Activated CD4-positive, alpha-beta T cell treated with anti-CD3 and anti-CD28 coated beads, Interleukin-2, amount 10 ng/mL, durations not matched to agents 7 days and 5 days (primary cell): ENCODE measurements around the gene HECW1. TPM values are rescaled to one million over a fixed set of nuclear protein-coding genes. Genes with fewer than 3 reads are reported as not detected.

Experiments used
- CTCF ChIA-PET: fragments of 350-600 bp; sonication (Branson Sonifier 250); formaldehyde crosslinking; loops from one replicate; lab custom pipeline; 2021; ENCODE audit warnings: antibody characterized with exemption; lab: Charles Lee
- POLR2A ChIA-PET: fragments of 350-600 bp; sonication (Branson Sonifier 250); formaldehyde crosslinking; loops from one replicate; lab custom pipeline; 2021; ENCODE audit warnings: antibody characterized with exemption; lab: Charles Lee
- DNase-seq: peaks from one replicate; pipeline ENCODE4 v3.0.0-alpha.2; 2020
- H3K27ac Mint-ChIP-seq: one replicate; pipeline ENCODE4 v1.8.0; 2021; ENCODE audit warnings: mild to moderate bottlenecking, moderate library complexity, mixed read lengths
- H3K27me3 Mint-ChIP-seq: one replicate; pipeline ENCODE4 v1.8.0; 2021; ENCODE audit warnings: mixed read lengths
- H3K36me3 Mint-ChIP-seq: one replicate; pipeline ENCODE4 v1.8.0; 2021; ENCODE audit warnings: low read depth, mixed read lengths
- H3K4me1 Mint-ChIP-seq: one replicate; pipeline ENCODE4 v1.8.0; 2021; ENCODE audit warnings: mixed read lengths
- H3K4me3 Mint-ChIP-seq: one replicate; pipeline ENCODE4 v1.8.0; 2021; ENCODE audit warnings: mild to moderate bottlenecking, moderate library complexity, mixed read lengths
- H3K9me3 Mint-ChIP-seq: one replicate; pipeline ENCODE4 v1.8.0; 2021; ENCODE audit warnings: mixed read lengths
- total RNA-seq, 2 experiments: library from RNA; stranded (reverse); gene quantifications; one replicate each; pipeline ENCODE4 v1.2.3, GENCODE V29; 2021

The HECW1 gene
- total RNA-seq, 2 experiments from 2014 or later = not detected

- Mint-ChIP-seq H3K27me3 (peaks cover 6% of the 10 kb centered on the region), H3K9me3 (no peaks in the 10 kb centered on the region)
Measured at GRCh38 chr7:43538404-43538771, 425.9 kb downstream of the HECW1 start.

GRCh38 chr7:43540471-43540870, 428.0 kb downstream of the HECW1 start:
- no peaks in the 10 kb centered on the region for H3K4me1 Mint-ChIP-seq
- no peak for DNase-seq
- no peak overlapping the region for H3K4me3 Mint-ChIP-seq
- no peaks in the 10 kb centered on the region for H3K36me3 Mint-ChIP-seq
- H3K27ac Mint-ChIP-seq = no peak overlapping the region
- ChIA-PET CTCF (no interaction called here), POLR2A (no interaction called here)
- no peaks in the 10 kb centered on the region for H3K9me3 Mint-ChIP-seq
- peaks cover 14% of the 10 kb centered on the region for H3K27me3 Mint-ChIP-seq

More at GRCh38 chr7:43538404-43538771, 425.9 kb downstream of the HECW1 start:
- Mint-ChIP-seq H3K4me3 (no peak overlapping the region), H3K27ac (no peak overlapping the region), H3K36me3 (no peaks in the 10 kb centered on the region), H3K4me1 (no peaks in the 10 kb centered on the region)
- POLR2A ChIA-PET = no interaction called here
- CTCF ChIA-PET = interaction anchor here (1.6 kb wide), 1 partner anchor 19 kb away, joined by 5 read pairs; no protein-coding TSS in a partner anchor
- no peak for DNase-seq

- POLR2A ChIA-PET = no interaction called here
Measured at GRCh38 chr7:43542716-43543115, 430.3 kb downstream of the HECW1 start.

GRCh38 chr7:43546231-43546630, 433.8 kb downstream of the HECW1 start:
- DNase-seq = no peak
- Mint-ChIP-seq H3K4me3 (no peak overlapping the region), H3K27me3 (peaks cover 19% of the 10 kb centered on the region), H3K27ac (no peak overlapping the region), H3K9me3 (peaks cover 9% of the 10 kb centered on the region), H3K36me3 (no peaks in the 10 kb centered on the region), H3K4me1 (no peaks in the 10 kb centered on the region)
- ChIA-PET POLR2A (no interaction called here), CTCF (interaction anchor here (0.6 kb wide), 2 partner anchors 88 to 180 kb away, joined by 3 read pairs; no protein-coding TSS in a partner anchor)

More at GRCh38 chr7:43542716-43543115, 430.3 kb downstream of the HECW1 start:
- Mint-ChIP-seq H3K4me3 (no peak overlapping the region), H3K36me3 (no peaks in the 10 kb centered on the region), H3K9me3 (peaks cover 9% of the 10 kb centered on the region), H3K27me3 (peaks cover 22% of the 10 kb centered on the region), H3K4me1 (no peaks in the 10 kb centered on the region), H3K27ac (no peak overlapping the region)
- CTCF ChIA-PET = no interaction called here
- no peak for DNase-seq

- H3K4me3 Mint-ChIP-seq = no peak overlapping the region
- no peak for DNase-seq
- H3K9me3 Mint-ChIP-seq = peaks cover 9% of the 10 kb centered on the region
- POLR2A ChIA-PET = no interaction called here
- peaks cover 9% of the 10 kb centered on the region for H3K27me3 Mint-ChIP-seq
- H3K4me1 Mint-ChIP-seq = peaks cover 27% of the 10 kb centered on the region
- H3K36me3 Mint-ChIP-seq = no peaks in the 10 kb centered on the region
- CTCF ChIA-PET = interaction anchor here (0.6 kb wide), 1 partner anchor 195 kb away, joined by 3 read pairs; no protein-coding TSS in a partner anchor
- no peak overlapping the region for H3K27ac Mint-ChIP-seq
Measured at GRCh38 chr7:43550427-43550826, 438.0 kb downstream of the HECW1 start.

- Mint-ChIP-seq H3K4me1 (peaks cover 36% of the 10 kb centered on the region), H3K4me3 (no peak overlapping the region), H3K9me3 (no peaks in the 10 kb centered on the region), H3K27me3 (peaks cover 6% of the 10 kb centered on the region), H3K36me3 (no peaks in the 10 kb centered on the region), H3K27ac (no peak overlapping the region)
- no peak for DNase-seq
- CTCF ChIA-PET = interaction anchor here (0.8 to 1.1 kb wide), 3 partner anchors 31 to 298 kb away, joined by 3 read pairs; partner anchors contain the start of gene STK17A
- POLR2A ChIA-PET = no interaction called here
Measured at GRCh38 chr7:43552122-43552521, 439.7 kb downstream of the HECW1 start.

GRCh38 chr7:43553999-43554398, 441.6 kb downstream of the HECW1 start:
- Mint-ChIP-seq H3K4me3 (peak overlapping the region; percentile 31), H3K4me1 (peaks cover 39% of the 10 kb centered on the region), H3K27me3 (peaks cover 13% of the 10 kb centered on the region), H3K27ac (peak overlapping the region; percentile 72), H3K36me3 (no peaks in the 10 kb centered on the region), H3K9me3 (no peaks in the 10 kb centered on the region)
- peak; percentile 38 for DNase-seq
- POLR2A ChIA-PET = no interaction called here
- CTCF ChIA-PET = interaction anchor here (1.3 kb wide), 1 partner anchor 15 kb away, joined by 4 read pairs; no protein-coding TSS in a partner anchor

GRCh38 chr7:43554423-43554822, 442.0 kb downstream of the HECW1 start:
- H3K9me3 Mint-ChIP-seq = no peaks in the 10 kb centered on the region
- no peaks in the 10 kb centered on the region for H3K36me3 Mint-ChIP-seq
- H3K4me1 Mint-ChIP-seq = peaks cover 39% of the 10 kb centered on the region
- ChIA-PET POLR2A (no interaction called here), CTCF (interaction anchor here (1.3 to 2.3 kb wide), 2 partner anchors 14 to 15 kb away, joined by 4 to 7 read pairs; no protein-coding TSS in a partner anchor)
- peaks cover 13% of the 10 kb centered on the region for H3K27me3 Mint-ChIP-seq
- peak overlapping the region; percentile 21 for H3K4me3 Mint-ChIP-seq
- peak; percentile 61 for DNase-seq
- peak overlapping the region; percentile 72 for H3K27ac Mint-ChIP-seq

- ChIA-PET CTCF (interaction anchor here (0.8 to 2.3 kb wide), 2 partner anchors 25 to 142 kb away, joined by 3 to 5 read pairs; partner anchors contain the start of gene STK17A), POLR2A (no interaction called here)
- DNase-seq = no peak
- Mint-ChIP-seq H3K9me3 (no peaks in the 10 kb centered on the region), H3K27me3 (peaks cover 24% of the 10 kb centered on the region), H3K4me1 (peaks cover 32% of the 10 kb centered on the region), H3K4me3 (no peak overlapping the region), H3K27ac (no peak overlapping the region), H3K36me3 (no peaks in the 10 kb centered on the region)
Measured at GRCh38 chr7:43557831-43558495, 445.5 kb downstream of the HECW1 start.

- peaks cover 20% of the 10 kb centered on the region for H3K4me1 Mint-ChIP-seq
- no peak overlapping the region for H3K4me3 Mint-ChIP-seq
Measured at GRCh38 chr7:43559171-43559945, 446.9 kb downstream of the HECW1 start.

GRCh38 chr7:43559946-43560335, 447.5 kb downstream of the HECW1 start:
- no peak overlapping the region for H3K27ac Mint-ChIP-seq
- H3K4me1 Mint-ChIP-seq = peaks cover 14% of the 10 kb centered on the region
- DNase-seq = no peak
- peaks cover 26% of the 10 kb centered on the region for H3K27me3 Mint-ChIP-seq
- no peaks in the 10 kb centered on the region for H3K9me3 Mint-ChIP-seq
- H3K4me3 Mint-ChIP-seq = no peak overlapping the region
- no peaks in the 10 kb centered on the region for H3K36me3 Mint-ChIP-seq
- CTCF ChIA-PET = interaction anchor here (1.3 kb wide), 1 partner anchor 9 kb away, joined by 3 read pairs; no protein-coding TSS in a partner anchor
- POLR2A ChIA-PET = no interaction called here

More at GRCh38 chr7:43559171-43559945, 446.9 kb downstream of the HECW1 start:
- ChIA-PET POLR2A (no interaction called here), CTCF (interaction anchor here (1.3 to 2.3 kb wide), 2 partner anchors 9 to 141 kb away, joined by 3 to 5 read pairs; no protein-coding TSS in a partner anchor)
- H3K27ac Mint-ChIP-seq = no peak overlapping the region
- H3K36me3 Mint-ChIP-seq = no peaks in the 10 kb centered on the region
- H3K9me3 Mint-ChIP-seq = no peaks in the 10 kb centered on the region
- DNase-seq = no peak
- peaks cover 24% of the 10 kb centered on the region for H3K27me3 Mint-ChIP-seq

GRCh38 chr7:43560742-43561330, 448.4 kb downstream of the HECW1 start:
- ChIA-PET POLR2A (no interaction called here), CTCF (interaction anchor here (1.3 to 1.8 kb wide), 3 partner anchors 8 to 22 kb away, joined by 3 to 9 read pairs (median 5); partner anchors contain the start of gene STK17A)
- Mint-ChIP-seq H3K4me3 (no peak overlapping the region), H3K27ac (no peak overlapping the region), H3K36me3 (no peaks in the 10 kb centered on the region), H3K9me3 (no peaks in the 10 kb centered on the region), H3K4me1 (peaks cover 10% of the 10 kb centered on the region), H3K27me3 (peaks cover 30% of the 10 kb centered on the region)
- no peak for DNase-seq
